Germinal center (tissue), 1 donor: ENCODE data around the gene BTN1A1.
"Not testable (repeated sequence)": the region's sequence is repeated elsewhere in the genome, so short reads cannot be mapped to it uniquely, and the experiment has no call there.

ENCODE experiments used
- DNase-seq: peaks from one replicate; pipeline ENCODE4 v3.0.0; 2012; ENCODE audit warnings: mixed read lengths, low spot score

Gene BTN1A1

GRCh38 chr6:26537846-26538571 lies 37.9 kb downstream of the BTN1A1 start, which contains the start of gene HMGN4:
HMGN4 (plus strand) TSS chr6:26538366; CDS start chr6:26545207, 6,841 bp downstream.
- DNase-seq = peak; percentile 75

GRCh38 chr6:26538572-26538902 lies 38.4 kb downstream of the BTN1A1 start:
- DNase-seq = no peak

DNA sequence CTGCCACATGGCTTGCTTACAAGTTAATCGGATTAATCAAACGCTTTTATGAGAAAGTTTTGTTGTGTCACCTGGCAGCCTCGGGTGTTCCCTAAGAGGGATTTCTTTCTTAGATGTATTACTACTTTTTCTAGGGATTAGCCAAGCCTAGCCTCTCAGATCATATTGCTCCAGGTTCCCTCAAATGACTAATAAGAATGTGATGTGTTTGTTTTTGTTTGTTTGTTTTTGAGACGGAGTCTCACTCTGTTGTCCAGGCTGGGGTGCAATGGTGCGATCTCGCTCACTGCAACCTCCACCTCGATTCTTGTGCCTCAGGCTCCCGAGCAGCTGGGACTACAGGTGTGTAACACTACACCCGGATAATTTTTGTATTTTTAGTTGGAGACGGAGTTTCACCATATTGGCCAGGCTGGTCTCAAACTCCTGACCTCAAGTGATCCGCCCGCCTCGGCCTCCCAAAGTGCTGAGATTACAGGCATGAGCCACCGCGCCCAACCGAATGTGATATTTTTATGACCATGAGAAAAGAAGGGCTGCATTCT lies 39.0 kb downstream of the BTN1A1 start:
- no peak for DNase-seq

- DNase-seq = no peak
These were observed 41.5 kb downstream of the BTN1A1 start for GRCh38 chr6:26541579-26541978.

GRCh38 chr6:26543953-26544352 lies 43.9 kb downstream of the BTN1A1 start:
- DNase-seq = peak; percentile 13

DNA sequence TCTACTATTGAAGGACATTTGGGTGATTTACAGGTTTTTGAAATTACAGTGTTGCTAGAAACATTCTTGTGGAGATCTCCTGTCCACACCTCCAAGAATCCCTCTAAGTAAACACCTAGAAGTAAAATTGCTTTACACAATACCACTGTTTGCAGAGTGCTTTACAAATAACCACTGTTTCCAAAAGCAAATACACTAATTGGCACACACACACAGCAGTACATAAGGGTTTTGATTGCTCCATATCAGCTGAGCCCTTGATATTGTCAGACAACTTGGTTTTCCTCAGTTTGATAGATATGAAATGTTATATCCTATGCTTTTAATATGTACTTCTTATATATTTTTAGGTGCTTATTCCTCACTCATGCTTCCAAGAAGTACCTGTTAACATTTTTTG lies 44.4 kb downstream of the BTN1A1 start:
- DNase-seq = no peak

DNA sequence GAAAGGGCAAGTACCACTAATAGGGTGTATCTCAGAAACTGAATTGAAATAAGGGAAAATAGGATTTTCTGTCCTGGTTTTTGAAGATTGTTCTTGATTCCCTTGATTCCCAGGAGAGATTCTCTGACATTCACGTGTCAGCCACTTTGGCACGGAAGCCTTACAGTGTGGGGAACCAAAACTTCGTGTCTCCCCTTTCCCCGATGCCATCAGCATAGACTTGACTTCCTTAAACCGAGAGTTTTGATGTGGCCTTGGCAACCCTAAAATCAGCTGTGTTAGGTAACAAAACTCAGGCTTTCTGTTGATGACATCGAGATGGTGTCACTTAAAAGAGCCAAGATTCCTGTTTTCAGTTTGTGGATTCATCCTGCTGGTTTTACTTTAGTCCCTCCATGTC lies 45.5 kb downstream of the BTN1A1 start:
- no peak for DNase-seq

DNA sequence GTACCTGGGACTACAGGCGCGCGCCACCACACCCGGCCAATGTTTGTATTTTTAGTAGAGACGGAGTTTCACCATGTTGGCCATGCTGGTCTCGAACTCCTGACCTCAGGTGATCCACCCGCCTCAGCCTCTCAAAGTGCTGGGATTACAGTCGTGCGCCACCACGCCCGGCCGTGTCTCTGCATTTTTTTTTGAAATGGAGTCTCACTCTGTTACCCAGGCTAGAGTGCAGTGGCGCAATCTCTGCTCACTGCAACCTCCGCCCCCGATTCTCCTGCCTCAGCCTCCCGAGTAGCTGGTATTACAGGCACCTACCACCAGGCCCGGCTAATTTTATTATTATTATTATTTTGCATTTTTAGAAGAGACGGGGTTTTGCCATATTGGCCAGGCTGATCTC lies 47.3 kb downstream of the BTN1A1 start:
- not testable (repeated sequence) for DNase-seq

DNA sequence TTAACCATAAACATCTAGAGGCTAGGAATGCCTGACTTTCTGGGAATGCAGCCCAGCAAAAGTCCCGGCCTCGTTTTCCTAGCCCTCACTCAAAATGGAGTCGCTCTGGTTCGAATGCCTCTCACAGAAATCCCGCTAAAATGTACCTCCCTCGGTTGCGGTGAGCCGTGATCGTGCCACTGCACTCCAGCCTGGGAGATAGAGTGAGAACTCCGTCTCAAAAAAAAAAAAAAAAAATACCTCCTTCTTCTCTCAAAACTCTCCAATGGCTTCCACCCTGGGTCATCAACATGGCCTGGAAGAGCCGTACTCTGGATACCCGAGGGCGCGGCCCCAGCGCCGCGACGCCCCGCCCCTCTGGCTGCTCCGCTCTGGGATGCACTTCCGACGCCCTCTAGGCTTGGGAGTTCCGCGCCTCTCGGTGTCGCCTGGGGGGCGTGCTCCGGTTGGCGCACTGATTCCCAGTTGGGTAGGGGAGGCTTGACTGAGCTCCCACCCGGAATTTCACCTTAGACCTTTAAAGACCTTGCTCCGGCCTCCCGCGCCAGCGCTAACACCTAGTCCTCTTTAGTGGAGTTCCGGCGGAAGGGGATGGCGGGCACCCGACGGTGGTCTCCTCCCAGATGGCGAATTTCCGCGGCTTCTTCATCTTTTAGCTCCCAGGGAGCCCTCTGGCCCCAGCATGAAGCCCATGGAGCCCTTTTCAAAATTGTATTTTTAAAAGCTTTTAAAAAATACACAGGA lies 50.3 kb downstream of the BTN1A1 start:
- peak; percentile 65 for DNase-seq

DNA sequence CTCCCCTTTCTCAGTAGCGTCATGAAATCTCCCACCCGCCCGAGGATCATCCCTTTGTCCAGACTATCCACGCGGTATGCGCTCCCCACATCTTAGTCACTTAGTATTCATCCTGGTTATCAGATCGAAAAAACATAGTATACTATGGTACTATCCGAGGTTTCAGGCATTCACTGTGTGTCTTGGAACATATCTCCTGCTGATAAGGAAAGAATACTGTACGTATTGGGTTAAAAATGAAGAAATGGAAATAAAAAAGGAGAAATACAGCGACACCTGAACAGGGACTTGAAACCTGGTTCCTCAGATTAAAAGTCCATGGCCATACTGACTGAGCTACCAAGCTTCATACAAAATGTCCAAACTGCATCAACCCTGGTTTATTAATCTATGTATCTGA lies 52.1 kb downstream of the BTN1A1 start:
- no peak for DNase-seq

GRCh38 chr6:26552640-26553188 lies 52.6 kb downstream of the BTN1A1 start:
- no peak for DNase-seq

- peak; percentile 60 for DNase-seq
These were observed 53.1 kb downstream of the BTN1A1 start for GRCh38 chr6:26553264-26553634.

DNA sequence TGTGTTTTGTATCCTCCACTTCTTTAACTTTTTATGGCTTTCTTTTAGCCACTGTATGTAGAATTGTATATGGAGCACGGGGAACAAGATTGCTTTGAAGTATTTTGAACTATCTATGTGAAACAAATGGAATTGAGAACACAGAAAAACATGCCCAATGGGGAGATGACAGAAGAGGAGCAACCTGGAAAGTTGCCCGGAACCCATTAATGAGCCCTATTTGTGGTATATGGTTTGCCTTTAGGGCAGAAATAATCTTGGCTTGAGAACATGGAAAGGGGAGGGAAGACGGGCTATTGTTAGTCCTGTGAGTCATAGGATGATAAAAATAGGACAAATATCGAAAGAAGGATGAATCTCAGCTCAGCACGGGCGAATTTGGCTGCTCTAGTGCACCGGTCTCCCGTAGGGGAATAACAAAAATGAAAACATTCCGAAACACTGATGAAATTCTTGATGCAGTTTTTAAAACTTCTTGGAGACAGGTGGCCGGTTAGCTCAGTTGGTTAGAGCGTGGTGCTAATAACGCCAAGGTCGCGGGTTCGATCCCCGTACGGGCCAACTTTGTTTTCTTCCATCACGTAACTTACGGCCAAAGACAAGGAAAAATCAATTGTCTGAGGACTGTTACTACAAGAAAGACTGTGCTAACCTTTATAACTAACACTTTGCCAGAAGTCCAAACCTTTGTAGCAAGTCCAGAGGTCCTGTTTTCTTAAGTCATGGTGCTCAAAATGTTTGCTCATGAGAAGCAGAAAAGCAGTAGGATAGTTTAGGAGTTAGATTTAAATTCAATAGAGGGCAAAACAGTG lies 53.7 kb downstream of the BTN1A1 start:
- DNase-seq = no peak

DNA sequence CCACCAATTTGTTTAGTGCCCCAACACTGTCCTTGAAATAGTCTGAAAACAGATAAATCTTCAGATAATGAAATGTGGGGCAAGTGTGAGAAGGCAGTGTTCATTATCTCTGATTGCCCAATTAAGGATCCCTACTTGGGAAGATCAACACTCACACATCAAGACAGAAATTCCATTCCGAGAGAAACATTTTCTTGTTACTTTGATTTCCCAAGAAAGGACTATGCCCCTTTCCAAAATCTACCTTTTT lies 54.3 kb downstream of the BTN1A1 start:
- no peak for DNase-seq

GRCh38 chr6:26554697-26555504 lies 54.8 kb downstream of the BTN1A1 start:
- peak; percentile 46 for DNase-seq

- no peak for DNase-seq
These were observed 55.6 kb downstream of the BTN1A1 start for GRCh38 chr6:26555505-26556262.

DNA sequence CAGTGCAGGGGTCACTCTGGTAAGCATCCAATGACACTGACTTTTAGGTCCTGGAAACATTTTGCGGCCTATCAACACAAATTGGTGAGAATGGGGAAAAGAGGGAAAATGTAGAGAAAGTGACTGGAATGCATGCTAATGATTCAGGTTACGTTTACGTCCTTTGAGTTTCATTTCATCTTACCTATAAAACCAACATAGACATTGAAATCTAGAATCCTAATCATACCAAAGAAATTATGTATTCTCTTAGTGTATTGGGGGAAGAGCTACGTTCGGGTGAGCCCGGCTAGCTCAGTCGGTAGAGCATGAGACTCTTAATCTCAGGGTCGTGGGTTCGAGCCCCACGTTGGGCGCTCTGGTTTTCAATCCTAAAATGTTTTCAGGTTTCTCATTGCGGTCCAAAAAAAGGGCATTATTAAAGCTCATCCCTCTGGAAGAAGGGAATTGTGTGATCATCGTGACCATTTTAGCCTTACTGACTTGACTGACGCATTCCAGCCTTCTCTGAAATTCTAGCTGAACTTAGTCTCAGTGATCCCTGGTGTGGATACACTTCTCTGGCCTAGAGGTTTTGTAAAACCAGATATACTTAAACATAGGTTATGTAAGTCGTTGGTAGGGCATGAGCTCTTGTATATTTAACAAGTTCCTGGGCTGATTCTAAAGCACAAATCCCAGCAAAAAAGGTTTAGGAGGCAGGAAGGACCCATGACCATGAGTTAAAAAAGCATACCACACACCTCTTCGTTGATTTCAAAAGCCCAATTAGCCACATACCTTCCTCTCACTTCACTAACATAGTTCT lies 56.4 kb downstream of the BTN1A1 start:
- no peak for DNase-seq
